GM12873 (cell line): ENCODE data around the gene ADM2.

Source experiments
- CTCF ChIP-seq: IDR thresholded peaks from 2 replicates; pipeline ENCODE4 v1.5.1; 2012; ENCODE audit warnings: low read depth, mild to moderate bottlenecking, moderate library complexity, low read length, control low read depth; ENCODE audit not compliant: insufficient read depth; ENCODE audit errors: missing control alignments

ADM2 gene

GRCh38 chr22:50529416-50529896, 48.1 kb downstream of the ADM2 start:
- no peak for TF ChIP-seq CTCF

- no peak for TF ChIP-seq CTCF
Measured at GRCh38 chr22:50529897-50530579, 48.7 kb downstream of the ADM2 start, which contains the start of gene TYMP. Gene TYMP (minus strand): TSS chr22:50530012. CDS start chr22:50529709, 303 bp downstream.

- TF ChIP-seq CTCF, result no peak
Measured at GRCh38 chr22:50530580-50530876, 49.2 kb downstream of the ADM2 start.

GRCh38 chr22:50530877-50531545, 49.7 kb downstream of the ADM2 start:
- TF ChIP-seq CTCF, result no peak

- no peak for TF ChIP-seq CTCF
Measured at GRCh38 chr22:50531546-50531961, 50.2 kb downstream of the ADM2 start.

- TF ChIP-seq CTCF, result no peak
Measured at GRCh38 chr22:50531962-50532674, 50.8 kb downstream of the ADM2 start.
